Smooth muscle cell (in vitro differentiated cells): ENCODE data around the gene KCNMB3. TPM values are rescaled to one million over a fixed set of nuclear protein-coding genes. Genes with fewer than 3 reads are reported as not detected.
"Not testable (repeated sequence)": the region's sequence is repeated elsewhere in the genome, so short reads cannot be mapped to it uniquely, and the experiment has no call there.

Source experiments
- DNase-seq: peaks from one replicate; lab custom pipeline; 2025; ENCODE audit not compliant: unreplicated experiment; lab: John Stamatoyannopoulos, UW
- H2AFZ ChIP-seq: fragments of 200-600 bp; sonication (generic); 2 replicates; pipeline ENCODE4 v1.6.0; 2016; ENCODE audit warnings: antibody characterized with exemption, low read depth, mild to moderate bottlenecking
- H3F3A ChIP-seq: fragments of 200-600 bp; sonication (generic); 2 replicates; pipeline ENCODE4 v1.6.0; 2017; ENCODE audit warnings: antibody characterized with exemption, low read depth
- H3K27ac ChIP-seq: fragments of 200-600 bp; sonication (generic); 2 replicates; pipeline ENCODE4 v1.5.1; 2016; ENCODE audit warnings: low read depth, mild to moderate bottlenecking
- H3K27me3 ChIP-seq: fragments of 200-600 bp; sonication (generic); 2 replicates; pipeline ENCODE4 v1.6.1; 2016; ENCODE audit warnings: low read depth, mild to moderate bottlenecking
- H3K36me3 ChIP-seq: fragments of 200-600 bp; sonication (generic); 2 replicates; pipeline ENCODE4 v1.5.1; 2016; ENCODE audit warnings: low read depth
- H3K4me1 ChIP-seq: fragments of 200-600 bp; sonication (generic); 2 replicates; pipeline ENCODE4 v1.5.1; 2016; ENCODE audit warnings: low read depth
- H3K4me2 ChIP-seq: fragments of 200-600 bp; sonication (generic); 2 replicates; pipeline ENCODE4 v1.6.0; 2016; ENCODE audit warnings: mild to moderate bottlenecking
- H3K4me3 ChIP-seq: fragments of 200-600 bp; sonication (generic); 2 replicates; pipeline ENCODE4 v1.5.1; 2016; ENCODE audit warnings: mild to moderate bottlenecking
- H3K79me2 ChIP-seq: fragments of 200-600 bp; sonication (generic); 2 replicates; pipeline ENCODE4 v1.6.0; 2016; ENCODE audit warnings: low read depth, mild to moderate bottlenecking
- H3K9ac ChIP-seq: fragments of 200-600 bp; sonication (generic); 2 replicates; pipeline ENCODE4 v1.6.0; 2016; ENCODE audit warnings: low read depth
- H3K9me3 ChIP-seq: fragments of 200-600 bp; sonication (generic); replicated peaks from 2 replicates; pipeline ENCODE4 v1.5.1; 2016; ENCODE audit warnings: low read depth
- H4K20me1 ChIP-seq: fragments of 200-600 bp; sonication (generic); 2 replicates; pipeline ENCODE4 v1.6.0; 2016; ENCODE audit warnings: low read depth
- CTCF ChIP-seq: fragments of 200-600 bp; sonication (generic); IDR thresholded peaks from 2 replicates; pipeline ENCODE4 v1.5.1; 2017; ENCODE audit warnings: borderline replicate concordance, mild to moderate bottlenecking, antibody characterized with exemption; ENCODE audit not compliant: insufficient read depth, poor library complexity, severe bottlenecking
- WGBS: methylation state at CpG from one replicate; pipeline ENCODE4 v1.1.7; 2016; ENCODE audit warnings: low lambda C conversion rate; 5-methylcytosine and 5-hydroxymethylcytosine counted together
- polyA plus RNA-seq: library from polyadenylated mRNA; unstranded; fragments of >200 nt; fragmentation: Nextera tagmentation; extraction: Ambion mirVana; gene quantifications from 2 replicates; pipeline ENCODE4 v1.2.1, GENCODE V29; 2016
- total RNA-seq: library from RNA; depleted of rRNA; stranded (reverse); fragments of >200 nt; gene quantifications from 2 replicates; pipeline ENCODE4 v1.2.3, GENCODE V29; 2014

Gene KCNMB3
- total and polyA plus RNA-seq, 2 experiments from 2014 or later = 2.3 TPM; not detected in 1

GRCh38 chr3:179256813-179257212, 5.9 kb upstream of the KCNMB3 start:
- H3K9me3 ChIP-seq = no peaks in the 10 kb centered on the region
- DNase-seq = no peak
- no peak overlapping the region for H2AFZ ChIP-seq
- no peak overlapping the region for H3K27ac ChIP-seq
- no peaks in the 10 kb centered on the region for H3K79me2 ChIP-seq
- H3K9ac ChIP-seq = no peak overlapping the region
- no peaks in the 10 kb centered on the region for H3K36me3 ChIP-seq
- 90% methylated on average over 2 of the region's 2 CpGs for WGBS
- no peaks in the 10 kb centered on the region for H4K20me1 ChIP-seq
- H3F3A ChIP-seq = no peaks in the 10 kb centered on the region
- H3K4me3 ChIP-seq = no peak overlapping the region
- H3K4me2 ChIP-seq = no peak overlapping the region
- H3K4me1 ChIP-seq = no peaks in the 10 kb centered on the region
- H3K27me3 ChIP-seq = no peaks in the 10 kb centered on the region
- TF ChIP-seq CTCF = no peak

- H3K4me3 ChIP-seq = no peak overlapping the region
- no peaks in the 10 kb centered on the region for H4K20me1 ChIP-seq
- no peaks in the 10 kb centered on the region for H3K9me3 ChIP-seq
- H3K27ac ChIP-seq = no peak overlapping the region
- no peak for DNase-seq
- H3K36me3 ChIP-seq = no peaks in the 10 kb centered on the region
- TF ChIP-seq CTCF = no peak
- H3K4me2 ChIP-seq = no peak overlapping the region
- H3K4me1 ChIP-seq = no peaks in the 10 kb centered on the region
- 99% methylated on average over 3 of the region's 3 CpGs for WGBS
- H3K9ac ChIP-seq = no peak overlapping the region
- H2AFZ ChIP-seq = no peak overlapping the region
- H3F3A ChIP-seq = no peaks in the 10 kb centered on the region
- H3K27me3 ChIP-seq = no peaks in the 10 kb centered on the region
- H3K79me2 ChIP-seq = no peaks in the 10 kb centered on the region
These were observed 3.5 kb downstream of the KCNMB3 start for GRCh38 chr3:179247289-179248015.

- Histone ChIP-seq H3K4me1 (no peaks in the 10 kb centered on the region), H3K9me3 (no peaks in the 10 kb centered on the region), H3K4me3 (no peak overlapping the region), H3K36me3 (no peaks in the 10 kb centered on the region), H3K4me2 (no peak overlapping the region), H2AFZ (no peak overlapping the region), H3F3A (no peaks in the 10 kb centered on the region), H3K9ac (no peak overlapping the region), H3K27ac (no peak overlapping the region), H3K79me2 (no peaks in the 10 kb centered on the region), H3K27me3 (no peaks in the 10 kb centered on the region), H4K20me1 (no peaks in the 10 kb centered on the region)
- WGBS = 100% methylated on average over 1 of the region's 1 CpG
- no peak for DNase-seq
- no peak for TF ChIP-seq CTCF
These were observed 6.0 kb downstream of the KCNMB3 start for GRCh38 chr3:179244878-179245277.

- WGBS = 91% methylated on average over 1 of the region's 2 CpGs
- H3K9ac ChIP-seq, DNase-seq, H3K4me2 ChIP-seq, H3K36me3 ChIP-seq, H3K79me2 ChIP-seq, H3K27ac ChIP-seq, H4K20me1 ChIP-seq, H3K4me3 ChIP-seq, H3K9me3 ChIP-seq, H3F3A ChIP-seq, H2AFZ ChIP-seq, H3K4me1 ChIP-seq, H3K27me3 ChIP-seq: not testable (repeated sequence)
These were observed 8.1 kb downstream of the KCNMB3 start for GRCh38 chr3:179242859-179243258.

GRCh38 chr3:179240299-179240698, 10.6 kb downstream of the KCNMB3 start:
- DNase-seq, H4K20me1 ChIP-seq: not testable (repeated sequence)

More at GRCh38 chr3:179240299-179240698, 10.6 kb downstream of the KCNMB3 start:
- 91% methylated on average over 1 of the region's 1 CpG for WGBS
- H3K27me3 ChIP-seq, H3F3A ChIP-seq, H3K79me2 ChIP-seq, H3K4me3 ChIP-seq, H3K27ac ChIP-seq, H3K9ac ChIP-seq, H3K9me3 ChIP-seq, H2AFZ ChIP-seq, H3K4me2 ChIP-seq, H3K36me3 ChIP-seq, H3K4me1 ChIP-seq: not testable (repeated sequence)
